ENCODE results near the gene RAVER2.

GRCh38 chr1:64766429-64766828 is 21.6 kb downstream of the RAVER2 start:
- TF ChIP-seq CTCF (IDR thresholded peaks at IDR 0.05) (no peak), EZH2 (IDR thresholded peaks at IDR 0.05; ENCODE audit: borderline replicate concordance, insufficient read depth, low read depth, low read length, poor library complexity, severe bottlenecking) (no peak)
